IPS-18a (cell line): ENCODE data around the gene ZNF682.
"Not testable (repeated sequence)": the region's sequence is repeated elsewhere in the genome, so short reads cannot be mapped to it uniquely, and the experiment has no call there.

Source experiments
- H3K27ac ChIP-seq: one replicate; pipeline ENCODE4 v1.5.1; 2013; ENCODE audit warnings: low read length
- H3K27me3 ChIP-seq: one replicate; pipeline ENCODE4 v1.6.1; 2013; ENCODE audit warnings: mild to moderate bottlenecking, low read length; ENCODE audit not compliant: control insufficient read depth, insufficient read depth
- H3K36me3 ChIP-seq: one replicate; pipeline ENCODE4 v1.6.1; 2013; ENCODE audit warnings: low read depth, low read length; ENCODE audit not compliant: control insufficient read depth
- H3K4me1 ChIP-seq: one replicate; pipeline ENCODE4 v1.6.1; 2013; ENCODE audit warnings: low read depth, low read length; ENCODE audit not compliant: control insufficient read depth
- H3K4me3 ChIP-seq: one replicate; pipeline ENCODE4 v1.5.1; 2013; ENCODE audit warnings: low read length
- H3K9ac ChIP-seq: one replicate; pipeline ENCODE4 v1.6.1; 2013; ENCODE audit warnings: mild to moderate bottlenecking, low read length, moderate library complexity
- H3K9me3 ChIP-seq: one replicate; pipeline ENCODE4 v1.6.1; 2013; ENCODE audit warnings: low read depth, low read length; ENCODE audit not compliant: control insufficient read depth

The ZNF682 gene

GRCh38 chr19:19966126-19966525 is 73.2 kb downstream of the ZNF682 start:
- H3K27me3 ChIP-seq, H3K9ac ChIP-seq, H3K27ac ChIP-seq, H3K4me1 ChIP-seq, H3K4me3 ChIP-seq, H3K36me3 ChIP-seq: not testable (repeated sequence)
- H3K9me3 ChIP-seq, result peaks cover 39% of the 10 kb centered on the region

DNA sequence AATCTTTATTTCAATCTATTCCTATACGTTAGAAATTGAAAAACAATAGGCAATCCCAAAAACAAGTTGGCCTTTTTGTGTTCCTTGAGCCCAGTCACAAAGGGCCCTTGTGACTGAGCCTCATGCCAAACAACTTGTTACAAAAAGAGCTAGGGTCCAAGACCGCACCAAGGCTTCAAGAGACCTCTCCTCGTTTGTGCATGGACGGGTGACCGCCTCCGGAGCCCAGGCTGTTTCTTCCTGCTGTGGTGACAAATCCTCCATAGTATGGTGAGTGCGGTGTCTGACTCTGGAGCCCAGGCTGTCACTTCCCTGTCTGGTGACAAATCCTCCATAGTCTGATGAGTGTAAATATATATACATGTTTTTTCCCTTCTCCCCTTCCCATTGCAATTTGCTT is 74.9 kb downstream of the ZNF682 start:
- Histone ChIP-seq H3K4me1 (no peaks in the 10 kb centered on the region), H3K36me3 (no peaks in the 10 kb centered on the region), H3K9me3 (peaks cover 34% of the 10 kb centered on the region), H3K4me3 (no peak overlapping the region), H3K9ac (no peak overlapping the region), H3K27me3 (no peaks in the 10 kb centered on the region), H3K27ac (no peak overlapping the region)

DNA sequence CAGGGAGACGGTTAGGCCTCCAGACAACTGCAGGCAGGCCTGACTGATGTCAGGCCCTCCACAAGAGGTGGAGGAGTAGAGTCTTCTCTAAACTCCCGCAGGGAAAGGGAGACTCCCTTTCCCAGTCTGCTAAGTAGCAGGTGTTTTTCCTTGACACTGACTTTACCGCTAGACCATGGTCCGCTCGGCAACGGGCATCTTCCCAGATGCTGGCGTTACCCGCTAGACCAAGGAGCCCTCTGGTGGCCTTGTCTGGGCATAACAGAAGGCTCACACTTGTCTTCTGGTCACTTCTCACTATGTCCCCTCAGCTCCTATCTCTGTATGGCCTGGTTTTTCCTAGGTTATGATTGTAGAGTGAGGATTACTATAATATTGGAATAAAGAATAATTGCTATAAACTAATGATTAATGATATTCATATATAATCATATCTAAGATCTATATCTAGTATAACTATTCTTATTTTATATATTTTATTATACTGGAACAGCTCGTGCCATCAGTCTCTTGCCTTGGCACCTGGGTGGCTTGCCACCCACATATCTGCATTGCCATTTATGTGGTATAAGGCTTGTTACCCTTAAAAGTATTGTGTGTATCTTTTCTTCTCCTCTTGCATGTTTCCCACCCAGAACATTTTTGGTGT is 80.0 kb downstream of the ZNF682 start:
- not testable (repeated sequence) for H3K9ac ChIP-seq, H3K27me3 ChIP-seq, H3K9me3 ChIP-seq, H3K4me1 ChIP-seq, H3K27ac ChIP-seq, H3K4me3 ChIP-seq, H3K36me3 ChIP-seq

DNA sequence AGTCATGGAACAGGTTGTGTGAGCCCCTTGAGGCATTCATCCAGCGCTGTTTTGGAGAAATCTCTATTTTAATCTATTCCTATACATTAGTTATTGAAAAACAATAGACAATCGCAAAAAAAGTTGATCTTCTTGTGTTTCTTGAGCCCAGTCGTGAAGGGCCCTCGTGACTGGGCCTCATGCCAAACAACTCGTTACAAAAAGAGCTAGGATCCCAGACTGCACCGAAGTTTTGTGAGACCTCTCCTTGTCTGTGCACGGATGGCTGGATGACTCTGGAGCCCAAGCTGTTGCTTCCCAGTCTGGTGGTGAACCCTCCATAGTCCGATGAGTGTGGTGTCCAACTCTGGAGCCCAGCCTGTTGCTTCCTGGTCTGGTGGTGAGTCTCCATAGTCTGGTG is 81.5 kb downstream of the ZNF682 start:
- not testable (repeated sequence) for H3K4me1 ChIP-seq, H3K9me3 ChIP-seq, H3K9ac ChIP-seq, H3K4me3 ChIP-seq, H3K36me3 ChIP-seq, H3K27me3 ChIP-seq, H3K27ac ChIP-seq

DNA sequence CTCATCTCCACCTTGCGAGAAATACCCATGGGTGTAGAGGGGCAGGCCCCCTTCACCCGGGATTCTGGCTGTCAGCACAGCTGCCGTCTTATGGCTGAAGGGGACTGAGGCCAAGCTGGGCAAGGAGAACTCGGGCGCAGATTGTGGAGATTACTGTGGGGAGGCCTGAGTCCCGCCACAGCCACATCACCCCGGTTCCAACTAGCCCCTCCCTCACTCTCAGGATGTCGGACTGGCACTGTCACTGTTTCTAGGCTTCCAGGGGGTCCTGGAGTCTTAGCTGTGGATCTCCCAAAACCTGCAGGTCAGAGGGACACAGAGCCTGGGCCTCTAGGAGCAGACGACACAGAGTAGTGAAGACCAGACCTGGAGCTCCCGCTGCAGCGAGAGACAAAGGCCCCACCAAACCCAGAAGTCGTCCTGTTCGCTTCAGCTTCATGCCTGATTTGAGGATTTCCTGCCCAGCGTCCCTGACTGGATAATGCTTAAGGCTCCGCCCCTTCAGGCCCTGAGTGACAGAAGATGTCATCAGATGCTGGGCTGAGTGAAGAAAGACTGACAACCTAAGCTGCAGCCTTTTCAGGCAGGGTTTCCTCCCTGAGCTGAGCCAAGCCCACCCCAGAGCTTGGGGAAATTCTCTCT is 82.8 kb downstream of the ZNF682 start:
- Histone ChIP-seq H3K36me3 (no peaks in the 10 kb centered on the region), H3K27me3 (no peaks in the 10 kb centered on the region), H3K4me3 (no peak overlapping the region), H3K9ac (no peak overlapping the region), H3K4me1 (no peaks in the 10 kb centered on the region), H3K27ac (no peak overlapping the region), H3K9me3 (peaks cover 7% of the 10 kb centered on the region)

GRCh38 chr19:19955208-19955607 is 84.1 kb downstream of the ZNF682 start:
- H3K4me3 ChIP-seq, result no peak overlapping the region

More at GRCh38 chr19:19955208-19955607, 84.1 kb downstream of the ZNF682 start:
- Histone ChIP-seq H3K4me1 (no peaks in the 10 kb centered on the region), H3K27ac (no peak overlapping the region), H3K9ac (no peak overlapping the region), H3K9me3 (peaks cover 14% of the 10 kb centered on the region), H3K36me3 (no peaks in the 10 kb centered on the region), H3K27me3 (no peaks in the 10 kb centered on the region)
